H1 (cell line): ENCODE data around the gene PLAC1. TPM values are rescaled to one million over a fixed set of nuclear protein-coding genes. Genes with fewer than 3 reads are reported as not detected.
A peak's percentile ranks its signal among the peaks of the same experiment; 100 is the strongest.

Source experiments
- CTCF ChIA-PET: fragments of 300-600 bp; sonication (Branson Sonifier 250); formaldehyde crosslinking; loops from one replicate; lab custom pipeline; 2021; ENCODE audit not compliant: partially characterized antibody; lab: Charles Lee
- POLR2A ChIA-PET: fragments of 300-600 bp; sonication (Branson Sonifier 250); formaldehyde crosslinking; loops from one replicate; lab custom pipeline; 2021; ENCODE audit warnings: inconsistent platforms; ENCODE audit not compliant: partially characterized antibody; lab: Charles Lee
- DNase-seq, 2 experiments: peaks; one replicate each; pipeline versions ENCODE4 v3.0.0 to v3.0.0-alpha.2; 2010 to 2022; ENCODE audit warnings: low spot score in 2 of 2, low read depth in 1 of 2, mixed read lengths in 1 of 2
- FAIRE-seq: peaks from 2 replicates; lab custom pipeline; 2011; peaks lifted over from hg19 to GRCh38; lab: Jason Lieb, UNC
- H2AFZ ChIP-seq: 2 replicates; pipeline ENCODE4 v1.8.1; 2012; ENCODE audit warnings: low read length, inconsistent platforms
- H2AK5ac ChIP-seq: 2 replicates; pipeline ENCODE4 v1.6.1; 2013; ENCODE audit warnings: low read depth, low read length
- H2BK120ac ChIP-seq: replicated peaks from 2 replicates; pipeline ENCODE3; 2013; ENCODE audit warnings: low read depth, low read length, inconsistent platforms
- H2BK12ac ChIP-seq: 2 replicates; pipeline ENCODE4 v1.6.1; 2013; ENCODE audit warnings: low read depth, low read length
- H2BK15ac ChIP-seq: 2 replicates; pipeline ENCODE4 v1.6.1; 2013; ENCODE audit warnings: low read length
- H2BK20ac ChIP-seq: 2 replicates; pipeline ENCODE4 v1.6.1; 2013; ENCODE audit warnings: low read length
- H2BK5ac ChIP-seq: 2 replicates; pipeline ENCODE4 v1.6.1; 2013; ENCODE audit warnings: low read depth, low read length
- H3K14ac ChIP-seq: 2 replicates; pipeline ENCODE4 v1.6.1; 2013; ENCODE audit warnings: inconsistent platforms; ENCODE audit not compliant: insufficient read length
- H3K18ac ChIP-seq: 2 replicates; pipeline ENCODE4 v1.6.1; 2013; ENCODE audit warnings: low read length; ENCODE audit errors: extremely low read depth
- H3K23ac ChIP-seq: 2 replicates; pipeline ENCODE4 v1.6.1; 2013; ENCODE audit warnings: inconsistent platforms; ENCODE audit not compliant: insufficient read length
- H3K23me2 ChIP-seq: 2 replicates; pipeline ENCODE4 v1.6.1; 2013; ENCODE audit warnings: low read depth, low read length
- H3K27ac ChIP-seq: 2 replicates; pipeline ENCODE4 v1.6.1; 2011; ENCODE audit warnings: low read depth, low read length, inconsistent platforms
- H3K27me3 ChIP-seq, 4 experiments: replicated peaks in 1 of 4; 1 replicate in 1 of 4; 2 replicates in 3 of 4; pipeline versions ENCODE4 v1.6.1 to v1.8.1; 2011 to 2013; ENCODE audit warnings: low read length in 3 of 4, mild to moderate bottlenecking in 3 of 4, inconsistent platforms in 2 of 4, mixed read lengths in 2 of 4, moderate library complexity in 1 of 4; ENCODE audit not compliant: control insufficient read depth in 3 of 4, insufficient read depth in 3 of 4; ENCODE audit errors: extremely low read depth in 1 of 4
- H3K36me3 ChIP-seq, 4 experiments: 2 replicates each; pipeline versions ENCODE4 v1.6.1 to v1.8.1; 2011 to 2013; ENCODE audit warnings: mild to moderate bottlenecking in 4 of 4, low read length in 3 of 4, moderate library complexity in 2 of 4, control low read depth in 1 of 4, inconsistent platforms in 1 of 4; ENCODE audit not compliant: insufficient read depth in 4 of 4, control insufficient read depth in 2 of 4
- H3K4ac ChIP-seq: replicated peaks from 2 replicates; pipeline ENCODE3; 2013; ENCODE audit warnings: low read length, low read depth, mixed read lengths, inconsistent platforms; ENCODE audit not compliant: insufficient read length
- H3K4me1 ChIP-seq, 4 experiments: replicated peaks in 1 of 4; 1 replicate in 1 of 4; 2 replicates in 3 of 4; pipeline versions ENCODE4 v1.6.1 to v1.8.1; 2011 to 2013; ENCODE audit warnings: low read length in 3 of 4, inconsistent platforms in 2 of 4, mixed read lengths in 1 of 4; ENCODE audit not compliant: insufficient read depth in 4 of 4, control insufficient read depth in 3 of 4
- H3K4me2 ChIP-seq, 2 experiments: 2 replicates each; pipeline versions ENCODE4 v1.6.1 to v1.8.1; 2011 to 2013; ENCODE audit warnings: low read depth in 2 of 2, low read length in 2 of 2, control low read depth in 1 of 2, inconsistent platforms in 1 of 2, mild to moderate bottlenecking in 1 of 2; ENCODE audit not compliant: insufficient read depth in 1 of 2
- H3K4me3 ChIP-seq, 4 experiments: fragments of 200-600, 300-600 bp in 1 of 4; sonication (generic), shearing (Covaris generic), sonication (Bioruptor Twin) in 1 of 4; 2 replicates each; pipeline versions ENCODE4 v1.5.1 to v1.8.1; 2011 to 2016; ENCODE audit warnings: low read length in 4 of 4, low read depth in 3 of 4, control low read depth in 2 of 4, inconsistent platforms in 2 of 4, mild to moderate bottlenecking in 2 of 4, mixed read lengths in 1 of 4, moderate library complexity in 1 of 4; ENCODE audit not compliant: insufficient read depth in 2 of 4; ENCODE audit errors: extremely low read depth in 1 of 4
- H3K56ac ChIP-seq: replicated peaks from 2 replicates; pipeline ENCODE3; 2013; ENCODE audit warnings: low read depth, mild to moderate bottlenecking, mixed read lengths, low read length, inconsistent platforms; ENCODE audit not compliant: insufficient read length
- H3K79me1 ChIP-seq: 2 replicates; pipeline ENCODE4 v1.6.1; 2013; ENCODE audit warnings: low read depth, low read length, control low read depth
- H3K79me2 ChIP-seq, 2 experiments: 2 replicates each; pipeline versions ENCODE4 v1.6.1 to v1.8.1; 2012 to 2013; ENCODE audit warnings: low read length in 2 of 2, mild to moderate bottlenecking in 2 of 2, inconsistent platforms in 1 of 2; ENCODE audit not compliant: insufficient read depth in 2 of 2, control insufficient read depth in 1 of 2
- H3K9ac ChIP-seq, 4 experiments: replicated peaks in 1 of 4; 1 replicate in 1 of 4; 2 replicates in 3 of 4; pipeline versions ENCODE4 v1.6.1 to v1.8.1; 2011 to 2013; ENCODE audit warnings: low read depth in 3 of 4, low read length in 3 of 4, control low read depth in 2 of 4, mild to moderate bottlenecking in 2 of 4, moderate library complexity in 2 of 4, inconsistent platforms in 1 of 4; ENCODE audit errors: extremely low read depth in 1 of 4
- H3K9me3 ChIP-seq, 2 experiments: 2 replicates each; pipeline versions ENCODE4 v1.6.1 to v1.8.1; 2012 to 2013; ENCODE audit warnings: mild to moderate bottlenecking in 2 of 2, moderate library complexity in 2 of 2, control low read depth in 1 of 2, inconsistent platforms in 1 of 2, low read depth in 1 of 2, low read length in 1 of 2, mixed read lengths in 1 of 2; ENCODE audit not compliant: insufficient read depth in 2 of 2
- H4K20me1 ChIP-seq, 2 experiments: replicated peaks in 1 of 2; 2 replicates each; pipeline versions ENCODE3 to v1.8.1; 2011 to 2013; ENCODE audit warnings: inconsistent platforms in 2 of 2, low read length in 2 of 2, mild to moderate bottlenecking in 1 of 2; ENCODE audit not compliant: insufficient read depth in 2 of 2, control insufficient read depth in 1 of 2
- H4K5ac ChIP-seq: 2 replicates; pipeline ENCODE4 v1.6.1; 2013; ENCODE audit warnings: low read length, low read depth, mixed read lengths, inconsistent platforms; ENCODE audit not compliant: insufficient read length
- H4K8ac ChIP-seq: 2 replicates; pipeline ENCODE4 v1.8.0; 2013; ENCODE audit warnings: mild to moderate bottlenecking, moderate library complexity, low read length, inconsistent platforms; ENCODE audit not compliant: insufficient read depth; ENCODE audit errors: extremely low read depth
- H4K91ac ChIP-seq: replicated peaks from 2 replicates; pipeline ENCODE3; 2013; ENCODE audit warnings: low read length, mixed read lengths, inconsistent platforms; ENCODE audit not compliant: insufficient read length
- BACH1 ChIP-seq: IDR thresholded peaks from 2 replicates; pipeline ENCODE4 v1.6.1; 2012; ENCODE audit warnings: low read length, improper control_type of control experiment
- CREB1 ChIP-seq: IDR thresholded peaks from 2 replicates; pipeline ENCODE4 v1.6.1; 2012; ENCODE audit warnings: inconsistent platforms
- EGR1 ChIP-seq: IDR thresholded peaks from 2 replicates; pipeline ENCODE4 v1.6.1; 2011; ENCODE audit warnings: low read depth, low read length, borderline replicate concordance
- GTF2F1 ChIP-seq: IDR thresholded peaks from 2 replicates; pipeline ENCODE4 v1.6.1; 2012; ENCODE audit warnings: low read depth, low read length, improper control_type of control experiment, borderline replicate concordance
- JUND ChIP-seq: IDR thresholded peaks from 2 replicates; pipeline ENCODE4 v1.6.1; 2011; ENCODE audit warnings: mild to moderate bottlenecking, improper control_type of control experiment, low read length
- KDM1A ChIP-seq: fragments of 200-600, 300-600 bp; sonication (generic); IDR thresholded peaks from 2 replicates; pipeline ENCODE4 v1.7.1; 2016; ENCODE audit warnings: mild to moderate bottlenecking, low read length, borderline replicate concordance
- NANOG ChIP-seq: IDR thresholded peaks from 2 replicates; pipeline ENCODE4 v1.6.1; 2011; ENCODE audit warnings: low read length, low read depth, mild to moderate bottlenecking, inconsistent platforms; ENCODE audit not compliant: insufficient read depth, poor library complexity, severe bottlenecking
- POLR2AphosphoS5 ChIP-seq: IDR thresholded peaks from 2 replicates; pipeline ENCODE4 v1.6.1; 2011; ENCODE audit warnings: low read depth, low read length
- RFX5 ChIP-seq: IDR thresholded peaks from 2 replicates; pipeline ENCODE4 v1.6.1; 2011; ENCODE audit warnings: low read depth, low read length, improper control_type of control experiment, borderline replicate concordance
- RXRA ChIP-seq: IDR thresholded peaks from 2 replicates; pipeline ENCODE4 v1.6.1; 2011; ENCODE audit warnings: low read depth, mild to moderate bottlenecking, low read length, moderate library complexity; ENCODE audit not compliant: insufficient read depth
- SP2 ChIP-seq: IDR thresholded peaks from 2 replicates; pipeline ENCODE4 v1.6.1; 2012; ENCODE audit warnings: mild to moderate bottlenecking, low read length, inconsistent platforms
- TEAD4 ChIP-seq: IDR thresholded peaks from 2 replicates; pipeline ENCODE4 v1.6.1; 2012; ENCODE audit warnings: low read depth, low read length, inconsistent platforms, mixed read lengths
- WGBS, 2 experiments: shearing (Covaris generic) in 1 of 2; methylation state at CpG; one replicate each; pipeline versions ENCODE4 v1.1.6 to v1.1.7; 2013 to 2015; ENCODE audit warnings: low lambda C conversion rate in 2 of 2, mixed read lengths in 2 of 2, inconsistent platforms in 1 of 2, low coverage in 1 of 2, missing lambda C conversion rate in 1 of 2; ENCODE audit not compliant: insufficient replicate concordance in 2 of 2, insufficient coverage in 1 of 2, insufficient read length in 1 of 2; ENCODE audit errors: extremely low coverage in 1 of 2, missing lambda C conversion rate in 1 of 2; 5-methylcytosine and 5-hydroxymethylcytosine counted together
- polyA plus RNA-seq, 7 experiments: library from polyadenylated mRNA; depleted of rRNA in 3 of 7; stranded (reverse) in 5 of 7; unstranded in 2 of 7; fragments of >200 nt in 5 of 7; fragments of 200-250 nt in 2 of 7; gene quantifications; 1 replicate in 5 of 7; 2 replicates in 1 of 7; 4 replicates in 1 of 7; pipeline versions ENCODE4 v1.2.1 to v1.2.3, GENCODE V29; 2011 to 2013; ENCODE audit warnings: missing spikeins in 2 of 7, mixed read lengths in 2 of 7
- total RNA-seq: library from RNA; stranded (reverse); fragmentation: NEBNext Ultra II Directional; extraction: Animal tissue kit (Norgen Biotek cat#: 25700); gene quantifications from 2 replicates; pipeline ENCODE4 v1.2.1, GENCODE V29; 2021
- TF ChIP-seq, protein P1 (sequence below): IDR thresholded peaks from 2 replicates; pipeline ENCODE4 v1.6.1; 2012; ENCODE audit warnings: low read length, inconsistent platforms

Gene PLAC1
- total and polyA plus RNA-seq, 2 of the 8 experiments (the other 6 are each of a cell fraction or from before 2014, with no cell fraction given) = 1.8 TPM; not detected in 1

DNA sequence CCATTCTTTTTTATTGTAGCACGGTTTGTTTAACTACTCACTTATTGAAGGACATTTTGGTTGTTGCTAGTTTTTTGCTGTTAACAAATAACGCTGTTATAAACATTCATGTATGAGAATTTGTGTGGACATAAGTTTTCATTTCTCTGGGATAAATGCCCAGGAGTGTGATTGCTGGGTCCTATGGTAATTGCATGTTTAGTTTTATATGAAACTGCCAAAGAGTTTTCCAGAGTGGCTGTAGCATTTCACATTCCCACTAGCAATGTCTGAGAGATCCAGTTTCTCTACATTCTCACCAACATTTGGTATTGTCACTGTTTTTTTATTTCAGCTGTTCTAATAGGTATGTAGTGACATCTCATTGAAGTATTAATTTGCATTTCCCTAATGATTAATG is 66.8 kb downstream of the PLAC1 start:
- H2AFZ ChIP-seq = no peak overlapping the region
- no peak overlapping the region for H3K18ac ChIP-seq
- no peak overlapping the region for H4K8ac ChIP-seq
- no peak overlapping the region for H2BK5ac ChIP-seq
- H3K79me2 ChIP-seq = no peaks in the 10 kb centered on the region
- H3K23me2 ChIP-seq = no peaks in the 10 kb centered on the region
- H3K4ac ChIP-seq = no peak overlapping the region
- no peak overlapping the region for H2BK120ac ChIP-seq
- H3K79me1 ChIP-seq = no peaks in the 10 kb centered on the region
- H3K23ac ChIP-seq = no peak overlapping the region
- H3K14ac ChIP-seq = no peak overlapping the region
- H3K36me3 ChIP-seq = no peaks in the 10 kb centered on the region
- H2AK5ac ChIP-seq = no peak overlapping the region
- H2BK20ac ChIP-seq = no peak overlapping the region
- no peaks in the 10 kb centered on the region for H3K9me3 ChIP-seq
- 92% methylated on average over 2 of the region's 2 CpGs; no CpG with 5 or more reads in 1 of the 2 experiments for WGBS, 2 experiments
- ChIA-PET CTCF (no interaction called here), POLR2A (no interaction called here)
- DNase-seq = no peak
- no peak overlapping the region for H3K56ac ChIP-seq
- no peak overlapping the region for H2BK12ac ChIP-seq
- H3K4me3 ChIP-seq = no peak overlapping the region
- H3K4me1 ChIP-seq = no peaks in the 10 kb centered on the region
- H4K5ac ChIP-seq = no peak overlapping the region
- H2BK15ac ChIP-seq = no peak overlapping the region
- peak; percentile 81 for FAIRE-seq
- no peak overlapping the region for H3K27ac ChIP-seq
- no peak overlapping the region for H4K91ac ChIP-seq
- no peak overlapping the region for H3K4me2 ChIP-seq
- H4K20me1 ChIP-seq = no peaks in the 10 kb centered on the region
- no peak overlapping the region for H3K9ac ChIP-seq
- no peaks in the 10 kb centered on the region for H3K27me3 ChIP-seq
- TF ChIP-seq RXRA (no peak), RFX5 (no peak), NANOG (no peak), BACH1 (no peak), JUND (no peak), SP2 (no peak), GTF2F1 (no peak), POLR2AphosphoS5 (no peak), CREB1 (no peak), TEAD4 (no peak), EGR1 (no peak), KDM1A (no peak)
- TF ChIP-seq, protein P1, sequence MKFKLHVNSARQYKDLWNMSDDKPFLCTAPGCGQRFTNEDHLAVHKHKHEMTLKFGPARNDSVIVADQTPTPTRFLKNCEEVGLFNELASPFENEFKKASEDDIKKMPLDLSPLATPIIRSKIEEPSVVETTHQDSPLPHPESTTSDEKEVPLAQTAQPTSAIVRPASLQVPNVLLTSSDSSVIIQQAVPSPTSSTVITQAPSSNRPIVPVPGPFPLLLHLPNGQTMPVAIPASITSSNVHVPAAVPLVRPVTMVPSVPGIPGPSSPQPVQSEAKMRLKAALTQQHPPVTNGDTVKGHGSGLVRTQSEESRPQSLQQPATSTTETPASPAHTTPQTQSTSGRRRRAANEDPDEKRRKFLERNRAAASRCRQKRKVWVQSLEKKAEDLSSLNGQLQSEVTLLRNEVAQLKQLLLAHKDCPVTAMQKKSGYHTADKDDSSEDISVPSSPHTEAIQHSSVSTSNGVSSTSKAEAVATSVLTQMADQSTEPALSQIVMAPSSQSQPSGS = no peak
